Colonic mucosa (tissue), 4 donors: ENCODE measurements around the gene UGT1A7. TPM values are rescaled to one million over a fixed set of nuclear protein-coding genes. Genes with fewer than 3 reads are reported as not detected.

Source experiments
- DNase-seq: peaks from one replicate; pipeline ENCODE4 v3.0.0-alpha.2; 2020
- H3K27ac ChIP-seq: fragments of 200-600 bp; one replicate; pipeline ENCODE4 v1.8.0; 2021
- H3K27me3 ChIP-seq: fragments of 200-600 bp; one replicate; pipeline ENCODE4 v1.8.0; 2021
- H3K36me3 ChIP-seq: fragments of 200-600 bp; one replicate; pipeline ENCODE4 v1.8.0; 2021
- H3K4me1 ChIP-seq: fragments of 200-600 bp; one replicate; pipeline ENCODE4 v1.8.0; 2021; ENCODE audit warnings: mild to moderate bottlenecking
- H3K4me3 ChIP-seq: fragments of 200-600 bp; one replicate; pipeline ENCODE4 v1.8.0; 2021
- H3K9ac ChIP-seq, 2 donors: one replicate each; pipeline ENCODE4 v1.7.0; 2013; ENCODE audit warnings: control low read depth in 2 of 2, low read depth in 2 of 2, low read length in 2 of 2
- H3K9me3 ChIP-seq: fragments of 200-600 bp; one replicate; pipeline ENCODE4 v1.8.0; 2021
- intact Hi-C: fragments of 100-400 bp; cut with DNase I; formaldehyde crosslinking; loops from one replicate; pipeline ENCODE4 v1.14.1; 2022
- total RNA-seq, 2 donors: library from RNA; stranded (reverse); fragmentation: NEBNext Ultra II Directional in 1 of 2; extraction: Animal tissue kit (Norgen Biotek cat#: 25700) in 1 of 2; gene quantifications; one replicate each; pipeline ENCODE4 v1.2.1, GENCODE V29; 2021
- TF ChIP-seq, protein P1 (sequence below): fragments of 200-600 bp; IDR thresholded peaks from one replicate; pipeline ENCODE4 v1.8.0; 2022; ENCODE audit warnings: antibody characterized with exemption, mild to moderate bottlenecking
- donor health status: healthy.
- donor health status: DM: no; HTN: no; CAD: no.
- donor health status: DM: no; HTN: no; CAD: no.

The UGT1A7 gene
- total RNA-seq, 2 donors from 2014 or later = 3.1 TPM

DNA sequence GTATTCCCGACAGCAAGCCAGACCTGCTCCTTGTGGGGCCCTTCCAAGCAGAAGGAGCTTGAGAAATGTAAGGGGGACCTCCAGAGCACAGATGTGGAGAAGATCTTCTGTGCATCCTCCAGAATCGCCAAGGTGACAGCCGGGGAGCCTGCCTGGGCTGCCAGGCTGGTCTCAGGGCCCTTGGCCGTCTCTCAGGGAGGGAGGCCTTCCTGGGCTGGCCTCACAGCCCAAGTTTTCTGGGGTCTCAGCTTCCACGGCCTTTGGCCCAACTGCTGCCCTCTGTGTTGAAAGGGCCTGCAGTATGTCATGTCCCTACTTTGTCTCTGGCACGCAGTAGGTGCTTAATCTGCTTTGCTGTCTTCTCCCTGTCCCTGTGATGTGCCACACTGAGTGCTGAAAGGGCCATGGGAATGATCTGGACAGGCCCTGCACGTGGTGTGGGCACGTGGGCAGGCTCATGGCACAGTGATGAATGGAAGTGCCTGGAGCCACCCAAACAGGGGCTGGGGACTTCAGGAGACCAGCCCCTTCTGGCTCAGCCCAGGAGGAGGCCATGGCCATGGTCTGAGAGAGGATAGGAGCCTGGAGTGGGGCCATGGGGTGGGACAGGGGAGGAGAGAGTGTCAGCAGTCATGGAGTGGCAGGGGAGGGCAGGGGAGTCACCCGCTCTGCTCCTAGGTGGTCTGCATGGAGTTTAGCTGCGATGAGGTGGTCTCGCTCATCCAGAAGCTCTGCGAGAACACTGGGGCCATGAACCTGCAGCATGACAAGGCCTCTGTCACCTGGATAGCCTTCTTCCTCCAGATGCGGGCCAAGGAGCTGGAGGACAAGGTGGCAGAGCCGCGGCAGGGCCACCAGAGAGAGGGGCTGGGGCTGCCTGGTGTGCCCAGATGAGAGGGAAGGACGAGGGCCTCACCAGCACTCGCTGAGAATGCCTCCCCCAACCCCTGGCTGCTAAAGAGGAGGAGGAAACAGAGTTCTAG lies 137.2 kb downstream of the UGT1A7 start:
- intact Hi-C loops = no loop called here
- no peaks in the 10 kb centered on the region for H3K9me3 ChIP-seq
- DNase-seq = no peak

DNA sequence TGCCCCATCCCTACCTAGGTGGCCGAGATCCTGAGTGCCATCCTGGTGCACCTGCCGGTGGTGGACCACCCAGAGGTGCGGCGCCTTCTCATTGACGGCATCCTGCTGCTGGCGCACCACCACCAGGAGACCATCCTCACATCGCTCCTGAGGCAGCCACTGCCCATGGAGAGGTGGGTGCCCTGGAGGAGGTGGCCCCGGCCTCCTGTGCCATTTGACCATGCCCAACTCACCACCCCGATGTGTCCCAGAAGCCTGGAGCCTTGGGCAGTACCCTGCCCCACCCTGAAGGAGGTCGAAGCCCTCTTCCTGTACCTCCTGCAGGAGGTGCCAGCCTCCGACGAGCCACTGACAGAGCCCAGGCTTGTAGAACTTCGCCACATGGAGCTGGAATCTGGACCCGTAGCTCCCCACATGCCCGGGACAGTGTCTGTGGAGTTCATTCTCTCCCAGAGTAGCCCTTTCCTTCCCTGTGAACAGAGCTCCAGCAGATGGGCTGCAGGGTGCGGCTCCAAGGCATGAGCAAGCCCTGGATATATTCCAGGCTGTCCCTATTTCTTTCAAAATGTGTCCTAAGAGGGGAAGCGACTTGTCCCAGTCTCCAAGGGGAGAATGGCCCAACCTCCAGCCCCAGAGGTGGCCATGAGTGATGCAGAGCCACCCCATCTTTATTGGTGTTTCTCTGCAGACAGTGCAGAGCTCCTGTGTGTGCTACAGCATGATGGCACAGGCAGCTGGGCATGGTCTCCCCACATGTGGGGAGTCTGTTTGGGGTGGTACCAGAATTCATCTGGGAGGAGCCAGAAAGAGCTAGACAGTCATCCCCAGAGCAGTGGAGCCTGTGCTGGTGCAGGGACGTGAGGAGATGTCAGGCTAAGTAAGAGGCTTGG lies 138.4 kb downstream of the UGT1A7 start:
- DNase-seq = no peak
- H3K36me3 ChIP-seq = no peaks in the 10 kb centered on the region
- no peaks in the 10 kb centered on the region for H3K9me3 ChIP-seq
- TF ChIP-seq, protein P1, sequence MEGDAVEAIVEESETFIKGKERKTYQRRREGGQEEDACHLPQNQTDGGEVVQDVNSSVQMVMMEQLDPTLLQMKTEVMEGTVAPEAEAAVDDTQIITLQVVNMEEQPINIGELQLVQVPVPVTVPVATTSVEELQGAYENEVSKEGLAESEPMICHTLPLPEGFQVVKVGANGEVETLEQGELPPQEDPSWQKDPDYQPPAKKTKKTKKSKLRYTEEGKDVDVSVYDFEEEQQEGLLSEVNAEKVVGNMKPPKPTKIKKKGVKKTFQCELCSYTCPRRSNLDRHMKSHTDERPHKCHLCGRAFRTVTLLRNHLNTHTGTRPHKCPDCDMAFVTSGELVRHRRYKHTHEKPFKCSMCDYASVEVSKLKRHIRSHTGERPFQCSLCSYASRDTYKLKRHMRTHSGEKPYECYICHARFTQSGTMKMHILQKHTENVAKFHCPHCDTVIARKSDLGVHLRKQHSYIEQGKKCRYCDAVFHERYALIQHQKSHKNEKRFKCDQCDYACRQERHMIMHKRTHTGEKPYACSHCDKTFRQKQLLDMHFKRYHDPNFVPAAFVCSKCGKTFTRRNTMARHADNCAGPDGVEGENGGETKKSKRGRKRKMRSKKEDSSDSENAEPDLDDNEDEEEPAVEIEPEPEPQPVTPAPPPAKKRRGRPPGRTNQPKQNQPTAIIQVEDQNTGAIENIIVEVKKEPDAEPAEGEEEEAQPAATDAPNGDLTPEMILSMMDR = no peak
- no peaks in the 10 kb centered on the region for H3K27me3 ChIP-seq
- no peak overlapping the region for H3K4me3 ChIP-seq
- no peak overlapping the region for H3K27ac ChIP-seq
- intact Hi-C loops = no loop called here
- H3K9ac ChIP-seq = no peak overlapping the region
- no peaks in the 10 kb centered on the region for H3K4me1 ChIP-seq

More for the DNA sequence above, 137.2 kb downstream of the UGT1A7 start:
- Histone ChIP-seq H3K4me3 (no peak overlapping the region), H3K27me3 (no peaks in the 10 kb centered on the region), H3K36me3 (no peaks in the 10 kb centered on the region), H3K4me1 (no peaks in the 10 kb centered on the region), H3K9ac (no peak overlapping the region), H3K27ac (no peak overlapping the region)
- TF ChIP-seq, protein P1 = no peak

DNA sequence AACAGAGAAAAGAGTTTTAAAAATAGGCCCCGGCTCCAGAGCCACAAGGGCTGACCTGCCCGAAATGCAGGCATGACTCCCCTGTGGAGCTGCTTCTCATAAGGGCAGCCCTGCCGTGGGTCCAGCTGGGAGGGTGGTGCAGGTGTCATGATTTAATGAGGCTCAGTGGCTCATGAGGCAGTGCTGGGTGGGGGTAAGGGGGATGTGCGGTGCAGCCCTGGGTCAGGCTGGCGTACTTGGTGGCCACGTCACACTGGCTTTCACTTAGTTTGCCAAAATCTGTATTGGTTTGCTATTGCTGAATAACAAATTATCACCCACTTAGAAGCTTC lies 139.0 kb downstream of the UGT1A7 start:
- TF ChIP-seq, protein P1 = no peak
- Histone ChIP-seq H3K27ac (no peak overlapping the region), H3K36me3 (no peaks in the 10 kb centered on the region), H3K27me3 (no peaks in the 10 kb centered on the region), H3K4me1 (no peaks in the 10 kb centered on the region), H3K9ac (no peak overlapping the region), H3K4me3 (no peak overlapping the region), H3K9me3 (no peaks in the 10 kb centered on the region)
- no peak for DNase-seq
- intact Hi-C loops = no loop called here

DNA sequence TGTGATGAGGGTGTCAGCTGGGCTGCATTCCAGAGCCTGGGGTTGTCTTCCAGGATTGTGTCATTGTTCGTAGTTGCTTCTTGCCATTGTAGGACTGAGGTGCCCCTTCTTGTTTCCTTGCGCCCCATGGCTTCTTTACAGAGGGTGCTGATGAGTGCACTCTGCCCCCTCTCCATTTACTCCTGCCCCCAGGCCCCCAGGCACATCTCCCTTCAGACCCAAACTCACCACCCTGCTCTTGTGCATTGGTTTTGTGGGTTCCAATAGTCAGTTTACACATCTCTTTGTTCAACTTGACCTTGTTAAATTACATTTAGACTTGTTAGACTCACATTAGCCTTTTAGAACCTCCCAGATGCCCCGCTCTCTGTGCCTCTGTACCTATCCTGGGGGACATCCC lies 139.5 kb downstream of the UGT1A7 start:
- no peaks in the 10 kb centered on the region for H3K4me1 ChIP-seq
- intact Hi-C loops = no loop called here
- DNase-seq = no peak

DNA sequence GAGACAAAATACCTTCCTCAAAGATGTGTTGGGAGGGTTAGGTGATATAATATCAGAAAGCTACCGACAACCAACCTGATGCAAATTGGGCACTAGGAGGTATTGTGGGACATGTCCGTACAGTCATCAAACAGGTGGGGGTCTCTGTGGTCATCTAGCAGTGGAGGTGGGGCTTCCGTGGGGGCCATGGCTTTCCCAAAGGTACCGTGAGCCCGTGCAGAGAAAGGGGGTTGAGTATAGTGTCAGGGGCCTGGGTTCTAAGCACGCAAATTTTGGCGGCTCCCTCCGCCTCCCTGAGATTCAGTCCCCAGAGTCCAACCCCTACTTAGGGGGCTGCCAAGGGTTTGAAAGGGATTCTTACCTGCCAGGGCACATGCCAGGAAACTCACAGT lies 140.0 kb downstream of the UGT1A7 start:
- no peak for DNase-seq
- Histone ChIP-seq H3K27me3 (no peaks in the 10 kb centered on the region), H3K4me1 (no peaks in the 10 kb centered on the region), H3K9me3 (no peaks in the 10 kb centered on the region), H3K9ac (no peak overlapping the region), H3K27ac (no peak overlapping the region), H3K36me3 (no peaks in the 10 kb centered on the region), H3K4me3 (no peak overlapping the region)
- TF ChIP-seq, protein P1 = no peak
- intact Hi-C loops = no loop called here

More for the DNA sequence above, 139.5 kb downstream of the UGT1A7 start:
- Histone ChIP-seq H3K9me3 (no peaks in the 10 kb centered on the region), H3K36me3 (no peaks in the 10 kb centered on the region), H3K9ac (no peak overlapping the region), H3K4me3 (no peak overlapping the region), H3K27ac (no peak overlapping the region), H3K27me3 (no peaks in the 10 kb centered on the region)
- TF ChIP-seq, protein P1 = no peak
